Measurements from ENCODE around the gene ATXN2L. TPM values are rescaled to one million over a fixed set of nuclear protein-coding genes. Genes with fewer than 3 reads are reported as not detected.

Gene ATXN2L
- total and polyA plus RNA-seq, 2 donors (not counting 1 experiment from before 2014, with no cell fraction given): 16.4 to 52.8 TPM

- no peak for DNase-seq (ENCODE audit: low read depth in 2 of 2)
- H3K36me3 ChIP-seq (ENCODE audit: control insufficient read depth, insufficient read depth, low read length): peaks cover 10% of the 10 kb centered on the region
- H3K4me2 ChIP-seq (ENCODE audit: extremely low read depth, insufficient read depth, low read length): peak overlapping the region; percentile 98
- TF ChIP-seq CTCF (conservative IDR thresholded peaks at IDR 0.05 in 1 of 2, IDR thresholded peaks at IDR 0.05 in 1 of 2; ENCODE audit: low read depth in 1 of 2, low read length in 2 of 2): no peak
- TF ChIP-seq EZH2 (IDR thresholded peaks at IDR 0.05; ENCODE audit: low read length, missing control alignments): no peak
- H3K27me3 ChIP-seq (ENCODE audit: control insufficient read depth, insufficient read depth, low read length): no peaks in the 10 kb centered on the region
- H3K9ac ChIP-seq (ENCODE audit: insufficient read depth, low read length): peak overlapping the region; percentile 91
- H3K9me3 ChIP-seq (ENCODE audit: control insufficient read depth, insufficient read depth, low read depth, low read length): no peaks in the 10 kb centered on the region
- peaks cover 33% of the 10 kb centered on the region for H3K79me2 ChIP-seq (ENCODE audit: control insufficient read depth, insufficient read depth, low read length)
- peak overlapping the region; percentile 74 to 98 (median 96) for H3K4me3 ChIP-seq (replicated peaks in 1 of 4; ENCODE audit: control extremely low read depth in 1 of 4, insufficient read depth in 1 of 4, low read depth in 3 of 4, low read length in 4 of 4)
- no peaks in the 10 kb centered on the region for H4K20me1 ChIP-seq (ENCODE audit: control insufficient read depth, extremely low read depth, insufficient read depth, low read length)
- peaks cover 5% of the 10 kb centered on the region for H3K4me1 ChIP-seq (ENCODE audit: control insufficient read depth, extremely low read depth, insufficient read depth, low read length)
- peak overlapping the region; percentile 84 for H2AFZ ChIP-seq (ENCODE audit: low read length)
- peak overlapping the region; percentile 89 for H3K27ac ChIP-seq (ENCODE audit: insufficient read depth, low read length)
These were observed 802 bp upstream of the ATXN2L start for GRCh38 chr16:28821874-28822519.

GRCh38 chr16:28823291-28823872 lies 583 bp downstream of the ATXN2L start:
- Histone ChIP-seq H3K36me3 (ENCODE audit: control insufficient read depth, insufficient read depth, low read length) (peaks cover 18% of the 10 kb centered on the region), H2AFZ (ENCODE audit: low read length) (no peak overlapping the region), H4K20me1 (ENCODE audit: control insufficient read depth, extremely low read depth, insufficient read depth, low read length) (no peaks in the 10 kb centered on the region), H3K4me3 (replicated peaks in 1 of 4; ENCODE audit: control extremely low read depth in 1 of 4, insufficient read depth in 1 of 4, low read depth in 3 of 4, low read length in 4 of 4) (peak overlapping the region; percentile 74 to 100 (median 97)), H3K4me2 (ENCODE audit: extremely low read depth, insufficient read depth, low read length) (no peak overlapping the region), H3K9me3 (ENCODE audit: control insufficient read depth, insufficient read depth, low read depth, low read length) (no peaks in the 10 kb centered on the region), H3K27me3 (ENCODE audit: control insufficient read depth, insufficient read depth, low read length) (no peaks in the 10 kb centered on the region), H3K4me1 (ENCODE audit: control insufficient read depth, extremely low read depth, insufficient read depth, low read length) (peaks cover 5% of the 10 kb centered on the region), H3K27ac (ENCODE audit: insufficient read depth, low read length) (peak overlapping the region; percentile 89), H3K79me2 (ENCODE audit: control insufficient read depth, insufficient read depth, low read length) (peaks cover 42% of the 10 kb centered on the region), H3K9ac (ENCODE audit: insufficient read depth, low read length) (peak overlapping the region; percentile 91)
- TF ChIP-seq EZH2 (IDR thresholded peaks at IDR 0.05; ENCODE audit: low read length, missing control alignments) (no peak), CTCF (conservative IDR thresholded peaks at IDR 0.05 in 1 of 2, IDR thresholded peaks at IDR 0.05 in 1 of 2; ENCODE audit: low read depth in 1 of 2, low read length in 2 of 2) (no peak)
- no peak for DNase-seq (ENCODE audit: low read depth in 2 of 2)

- H3K79me2 ChIP-seq (ENCODE audit: control insufficient read depth, insufficient read depth, low read length): peaks cover 44% of the 10 kb centered on the region
- TF ChIP-seq EZH2 (IDR thresholded peaks at IDR 0.05; ENCODE audit: low read length, missing control alignments) (no peak), CTCF (conservative IDR thresholded peaks at IDR 0.05 in 1 of 2, IDR thresholded peaks at IDR 0.05 in 1 of 2; ENCODE audit: low read depth in 1 of 2, low read length in 2 of 2) (peak in 1 of 2 donors; percentile 1)
- peak overlapping the region; percentile 74 to 100 (median 97) for H3K4me3 ChIP-seq (replicated peaks in 1 of 4; ENCODE audit: control extremely low read depth in 1 of 4, insufficient read depth in 1 of 4, low read depth in 3 of 4, low read length in 4 of 4)
- no peaks in the 10 kb centered on the region for H4K20me1 ChIP-seq (ENCODE audit: control insufficient read depth, extremely low read depth, insufficient read depth, low read length)
- H3K27ac ChIP-seq (ENCODE audit: insufficient read depth, low read length): peak overlapping the region; percentile 89
- no peaks in the 10 kb centered on the region for H3K27me3 ChIP-seq (ENCODE audit: control insufficient read depth, insufficient read depth, low read length)
- peak overlapping the region; percentile 91 for H3K9ac ChIP-seq (ENCODE audit: insufficient read depth, low read length)
- peaks cover 18% of the 10 kb centered on the region for H3K36me3 ChIP-seq (ENCODE audit: control insufficient read depth, insufficient read depth, low read length)
- peak overlapping the region; percentile 82 for H2AFZ ChIP-seq (ENCODE audit: low read length)
- peak; percentile 98 to 99 for DNase-seq (ENCODE audit: low read depth in 2 of 2)
- peak overlapping the region; percentile 85 for H3K4me2 ChIP-seq (ENCODE audit: extremely low read depth, insufficient read depth, low read length)
- H3K4me1 ChIP-seq (ENCODE audit: control insufficient read depth, extremely low read depth, insufficient read depth, low read length): peaks cover 5% of the 10 kb centered on the region
- H3K9me3 ChIP-seq (ENCODE audit: control insufficient read depth, insufficient read depth, low read depth, low read length): no peaks in the 10 kb centered on the region
These were observed 1.3 kb downstream of the ATXN2L start for GRCh38 chr16:28823873-28824716.
